Adrenal gland (tissue), 5 donors: ENCODE measurements around the gene CAMK2D.

Experiments used
- POLR2A ChIP-seq, 2 donors: fragments of 450-650 bp; IDR thresholded peaks; one replicate each; pipeline ENCODE4 v1.6.1; 2017; ENCODE audit warnings: antibody characterized with exemption in 2 of 2, mild to moderate bottlenecking in 2 of 2, moderate library complexity in 1 of 2
- TF ChIP-seq, protein P1 (sequence below), 6 experiments: fragments of 450-650 bp in 4 of 6; fragments of 200-600 bp in 2 of 6; sonication (generic) in 1 of 6; IDR thresholded peaks; 1 replicate in 5 of 6; 2 replicates in 1 of 6; pipeline versions ENCODE4 v1.5.1 to v1.8.0; 2016 to 2021; ENCODE audit warnings: antibody characterized with exemption in 6 of 6, mild to moderate bottlenecking in 2 of 6, moderate library complexity in 1 of 6
- donor health status: DM: no; HTN: no; CAD: no.

DNA sequence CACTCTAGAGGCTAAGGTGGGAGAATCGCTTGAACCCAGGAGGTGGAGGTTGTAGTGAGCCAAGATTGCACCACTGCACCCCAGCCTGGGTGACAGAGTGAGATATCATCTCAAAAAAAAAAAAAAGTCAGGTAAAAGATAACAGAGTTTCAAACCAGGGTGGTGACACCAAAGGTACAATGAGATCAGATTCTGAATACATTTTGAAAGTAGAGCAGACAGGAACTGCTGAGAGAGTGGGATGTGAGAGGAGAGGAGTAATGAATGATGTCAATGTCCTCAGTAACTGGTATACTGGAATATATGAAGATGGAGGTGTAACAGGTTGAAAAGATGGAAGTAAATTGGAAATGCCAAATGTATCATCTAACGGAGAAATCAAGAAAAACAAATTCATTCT lies 135.6 kb downstream of the CAMK2D start:
- TF ChIP-seq, protein P1, sequence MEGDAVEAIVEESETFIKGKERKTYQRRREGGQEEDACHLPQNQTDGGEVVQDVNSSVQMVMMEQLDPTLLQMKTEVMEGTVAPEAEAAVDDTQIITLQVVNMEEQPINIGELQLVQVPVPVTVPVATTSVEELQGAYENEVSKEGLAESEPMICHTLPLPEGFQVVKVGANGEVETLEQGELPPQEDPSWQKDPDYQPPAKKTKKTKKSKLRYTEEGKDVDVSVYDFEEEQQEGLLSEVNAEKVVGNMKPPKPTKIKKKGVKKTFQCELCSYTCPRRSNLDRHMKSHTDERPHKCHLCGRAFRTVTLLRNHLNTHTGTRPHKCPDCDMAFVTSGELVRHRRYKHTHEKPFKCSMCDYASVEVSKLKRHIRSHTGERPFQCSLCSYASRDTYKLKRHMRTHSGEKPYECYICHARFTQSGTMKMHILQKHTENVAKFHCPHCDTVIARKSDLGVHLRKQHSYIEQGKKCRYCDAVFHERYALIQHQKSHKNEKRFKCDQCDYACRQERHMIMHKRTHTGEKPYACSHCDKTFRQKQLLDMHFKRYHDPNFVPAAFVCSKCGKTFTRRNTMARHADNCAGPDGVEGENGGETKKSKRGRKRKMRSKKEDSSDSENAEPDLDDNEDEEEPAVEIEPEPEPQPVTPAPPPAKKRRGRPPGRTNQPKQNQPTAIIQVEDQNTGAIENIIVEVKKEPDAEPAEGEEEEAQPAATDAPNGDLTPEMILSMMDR (IDR thresholded peaks at IDR 0.05): no peak
- no peak for TF ChIP-seq POLR2A (IDR thresholded peaks at IDR 0.05)
